HS-27A (cell line): Measurements from ENCODE around the gene MED31.
A peak's percentile ranks its signal among the peaks of the same experiment; 100 is the strongest.
"Not testable (repeated sequence)": the region's sequence is repeated elsewhere in the genome, so short reads cannot be mapped to it uniquely, and the experiment has no call there.

Experiments used
- DNase-seq: peaks from one replicate; pipeline ENCODE4 v3.0.0-alpha.2; 2012; ENCODE audit warnings: low read depth, missing footprints

Gene MED31

DNA sequence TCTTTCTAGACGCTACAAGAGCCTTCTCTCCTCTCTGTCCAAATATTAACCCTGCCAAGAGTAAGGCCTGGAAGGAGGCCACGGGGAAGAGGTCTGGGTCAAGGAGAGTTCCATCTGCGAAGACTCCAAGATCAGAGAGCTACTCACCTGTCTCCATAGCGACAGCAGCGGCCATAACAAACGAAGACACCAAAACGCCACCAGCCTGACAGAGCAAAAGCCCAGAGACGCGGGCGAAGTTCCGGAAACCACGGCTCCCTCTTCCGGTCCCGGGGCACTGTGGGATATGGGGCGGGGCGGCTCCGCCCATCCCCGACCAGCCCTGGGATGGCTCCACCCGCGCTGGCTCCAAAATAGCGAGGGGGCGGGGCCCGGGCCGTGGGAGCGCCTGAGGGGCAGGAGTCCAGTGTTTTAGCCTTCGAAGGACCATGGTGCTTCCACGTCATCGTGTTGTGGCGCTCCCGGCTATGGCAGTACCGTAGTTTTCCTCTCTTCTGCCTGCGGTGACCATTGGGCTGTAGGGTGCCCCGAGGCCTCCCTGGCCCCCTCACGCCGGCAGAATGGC, at the start of gene MED31, which contains the start of gene C17orf100:
MED31 (minus strand) TSS at position 252 of the 565 bp plus-strand sequence; CDS start at position 175, 77 bp downstream.
C17orf100 (plus strand) TSS at position 409 of the 565 bp plus-strand sequence; CDS start at position 561, 152 bp downstream.
- peak; percentile 72 for DNase-seq

DNA sequence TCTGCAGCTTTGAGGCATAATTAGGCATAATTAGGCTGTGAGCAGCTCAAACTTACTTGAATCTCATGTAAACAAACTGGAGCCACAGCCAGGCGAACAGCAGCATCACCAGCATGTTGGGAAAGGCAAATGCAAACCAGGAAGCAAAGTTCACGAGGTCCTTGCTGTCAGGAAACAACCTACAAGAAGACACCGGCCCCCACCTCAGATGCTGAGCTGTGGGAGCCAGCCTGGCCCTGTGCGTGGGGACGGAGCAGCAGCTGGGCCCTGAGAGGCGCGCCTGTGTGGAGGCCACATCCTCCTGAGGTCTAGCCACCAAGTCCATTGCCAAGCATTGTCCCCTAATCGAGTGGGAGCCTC, 49.5 kb upstream of the MED31 start:
- no peak for DNase-seq

DNA sequence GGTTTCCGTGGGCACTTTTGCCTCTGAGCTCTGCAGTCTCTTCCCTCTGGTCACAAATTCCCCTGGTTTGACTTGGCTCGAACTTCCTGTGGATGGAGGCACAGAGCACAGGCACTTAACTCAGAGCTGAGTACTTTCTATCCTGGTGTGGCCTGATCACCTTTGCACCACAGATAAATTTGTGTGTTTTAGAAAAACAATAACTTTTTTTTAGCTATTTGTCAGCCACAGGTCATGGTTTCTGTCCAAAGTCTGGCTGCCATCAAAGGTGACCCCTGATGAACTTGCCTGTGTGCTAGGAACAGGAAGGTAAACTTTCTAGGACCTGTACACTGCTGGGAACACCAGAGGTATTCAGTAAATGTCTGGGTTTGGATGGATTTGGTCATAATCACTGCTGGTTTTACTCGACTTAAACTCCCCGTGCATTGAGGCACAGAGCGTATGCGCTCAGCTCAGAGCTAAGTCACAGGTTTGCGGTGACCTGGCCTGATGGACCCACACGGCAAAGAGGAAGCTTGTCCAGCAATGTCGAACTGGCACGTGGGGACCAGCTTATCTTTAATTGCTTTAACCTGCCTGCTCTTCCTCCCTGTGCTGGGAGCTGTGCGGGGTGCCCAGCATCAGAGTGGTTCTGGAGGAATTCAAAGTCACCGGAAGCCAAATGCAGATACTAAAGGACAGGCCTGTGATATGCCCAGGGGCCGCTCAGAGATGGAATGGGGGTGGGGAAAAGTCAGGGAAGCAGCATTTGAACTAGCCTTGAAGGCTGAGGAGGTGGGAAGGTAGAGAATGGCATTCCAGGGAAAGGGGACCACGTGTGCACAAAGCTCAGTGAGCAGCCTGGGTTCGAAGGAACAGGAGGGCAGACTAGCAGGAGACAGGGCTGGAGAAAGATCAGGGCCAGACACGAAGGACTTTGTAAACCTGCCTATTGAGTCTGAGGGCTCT, 48.9 kb upstream of the MED31 start:
- DNase-seq, result no peak

DNA sequence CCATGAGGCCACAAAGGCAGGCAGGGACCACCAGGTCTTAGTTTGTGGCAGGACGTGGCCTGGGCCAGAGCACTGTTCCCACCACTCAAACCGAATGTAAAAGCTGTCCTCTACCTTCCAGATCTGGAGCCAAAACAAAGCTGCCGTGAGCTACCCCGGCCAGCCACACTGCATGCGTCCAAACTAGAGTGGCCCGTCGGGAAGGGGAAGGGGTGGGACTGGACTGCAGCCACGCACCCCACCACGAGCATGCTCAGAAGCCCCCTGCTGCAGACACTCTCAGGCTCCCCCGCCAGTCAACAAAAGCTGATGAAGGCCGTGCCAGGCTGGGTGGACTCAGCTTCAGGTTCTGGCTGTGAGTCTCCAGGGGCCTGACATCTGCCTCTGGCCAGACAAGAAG, 46.6 kb upstream of the MED31 start:
- DNase-seq, result no peak

DNA sequence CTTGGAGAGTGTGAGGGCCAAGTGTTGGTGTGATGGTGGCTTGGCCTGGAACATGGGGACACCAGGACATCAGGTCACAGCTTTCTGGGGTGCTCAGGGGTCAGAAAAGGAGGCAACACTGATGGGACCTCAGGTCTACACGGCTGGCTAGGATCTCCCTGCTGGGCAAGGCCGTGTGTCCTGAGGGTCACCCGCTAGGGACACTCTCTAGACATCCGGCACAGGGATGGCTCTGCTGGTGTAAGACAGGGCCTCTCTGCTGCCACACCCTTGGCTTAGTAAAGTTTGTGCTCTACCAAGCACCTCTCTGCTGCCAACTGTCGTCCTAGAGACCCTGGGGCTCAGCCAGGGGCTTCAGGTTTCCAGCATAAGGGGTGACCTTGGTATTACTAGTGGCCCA, 45.5 kb upstream of the MED31 start:
- DNase-seq, result no peak

DNA sequence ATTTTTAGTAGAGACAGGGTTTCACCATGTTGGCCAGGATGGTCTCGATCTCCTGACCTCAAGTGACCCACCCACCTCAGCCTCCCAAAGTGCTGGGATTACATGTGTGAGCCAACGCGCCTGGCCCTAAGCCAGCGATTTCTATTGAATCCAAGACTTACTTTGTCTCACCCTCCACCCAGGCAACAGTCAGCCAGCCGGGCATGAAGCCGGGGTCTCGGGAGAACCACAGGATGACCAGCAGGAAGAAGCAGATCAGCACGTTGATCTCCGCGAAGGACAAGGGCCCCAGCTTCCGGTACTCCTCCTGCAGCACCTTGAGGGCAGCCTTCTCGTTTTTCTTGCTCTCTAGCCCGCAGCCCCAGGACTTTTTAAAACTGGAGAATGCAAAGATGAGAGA, 44.2 kb upstream of the MED31 start:
- no peak for DNase-seq

DNA sequence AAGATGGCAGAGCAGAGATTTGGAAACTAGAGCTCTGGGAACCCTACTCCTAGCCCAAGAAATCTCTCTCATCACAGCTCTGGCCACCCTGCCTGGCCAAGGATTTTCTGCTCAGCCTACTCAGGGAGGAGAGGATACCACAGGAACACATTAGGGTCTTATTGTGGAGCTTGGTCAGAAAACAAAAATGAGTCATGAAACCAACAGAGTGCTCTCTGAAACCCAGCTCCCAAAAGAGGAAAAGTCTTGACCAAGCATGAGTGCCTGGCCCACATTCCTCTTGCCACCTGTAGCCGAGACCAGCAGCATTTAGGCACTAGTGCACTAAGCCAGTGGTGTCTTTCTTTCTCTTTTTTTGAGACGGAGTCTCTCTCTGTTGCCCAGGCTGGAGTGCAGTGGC, 43.6 kb upstream of the MED31 start:
- no peak for DNase-seq

DNA sequence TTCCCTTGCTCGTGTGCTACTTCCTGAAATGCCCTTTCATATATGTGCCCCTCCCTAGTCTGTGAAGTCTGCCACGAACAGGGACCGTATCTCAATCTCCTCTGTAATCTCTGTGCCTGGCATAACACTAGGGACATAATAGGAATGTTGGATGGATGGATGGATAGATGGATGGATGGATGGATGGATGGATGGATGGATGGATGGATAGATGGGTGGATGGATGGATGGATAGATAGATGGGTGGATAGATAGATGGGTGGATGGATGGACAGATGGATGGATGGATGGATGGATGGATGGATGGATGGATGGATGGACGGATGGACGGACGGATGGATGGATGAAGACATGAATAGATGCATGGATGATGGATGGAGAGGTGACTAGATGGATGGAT, 40.6 kb upstream of the MED31 start:
- not testable (repeated sequence) for DNase-seq

DNA sequence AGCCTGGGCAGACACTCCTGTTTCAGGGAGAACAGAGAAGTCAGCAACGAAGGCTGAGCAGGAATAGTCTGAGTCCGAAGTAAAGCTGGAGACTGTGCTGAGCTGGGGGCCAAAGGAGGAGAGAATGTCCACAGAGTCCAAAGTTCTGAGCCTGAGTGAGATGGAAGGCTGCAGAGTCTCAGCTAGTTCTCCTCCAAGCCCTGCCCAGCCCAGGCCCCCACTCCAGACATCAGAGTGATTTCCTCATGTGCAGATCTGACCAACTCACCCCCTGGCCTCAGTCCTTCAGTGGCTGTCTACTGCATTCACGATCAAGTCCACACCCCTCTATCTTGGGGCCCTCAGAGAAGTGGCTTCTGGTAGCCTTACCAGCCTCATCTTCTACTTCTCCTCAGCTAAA, 40.1 kb upstream of the MED31 start:
- no peak for DNase-seq

DNA sequence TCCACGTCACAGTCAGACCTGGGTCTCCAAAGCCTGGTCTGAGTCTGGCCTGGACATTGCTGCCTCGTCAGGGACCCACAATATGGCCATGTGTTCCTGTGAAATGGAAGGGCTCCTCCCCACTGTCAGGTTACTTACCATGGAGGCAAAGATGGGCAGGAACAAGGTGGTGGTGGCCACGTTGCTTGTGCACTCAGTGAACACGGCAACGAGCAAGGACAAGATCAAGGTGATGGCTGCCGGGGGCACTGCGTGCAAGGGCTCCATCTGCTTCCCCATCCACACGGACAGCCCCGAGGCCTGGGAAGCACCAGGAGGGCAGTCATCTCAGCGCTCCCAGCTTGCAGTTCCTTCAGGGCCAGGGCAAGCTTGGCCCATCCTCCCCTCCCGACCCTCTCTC, 39.2 kb upstream of the MED31 start:
- DNase-seq, result no peak

DNA sequence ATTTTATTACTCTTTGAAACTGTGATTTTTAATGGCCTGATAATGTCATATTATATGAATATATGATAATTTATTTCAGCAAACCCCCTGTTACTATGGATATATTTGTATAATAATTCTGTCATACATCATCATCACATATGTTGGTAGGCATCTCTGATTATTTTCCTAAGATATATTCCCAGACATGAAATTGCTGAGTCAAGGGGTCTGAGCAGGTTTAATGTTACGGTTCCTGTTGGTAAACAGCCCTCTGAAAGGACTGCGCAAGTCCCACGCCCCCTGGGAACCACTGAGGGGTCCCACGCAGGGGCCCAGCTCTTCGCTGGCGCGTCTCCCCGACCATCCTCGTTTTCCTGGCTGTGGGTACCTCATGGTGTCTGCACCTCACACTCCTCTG, 37.5 kb upstream of the MED31 start:
- DNase-seq, result no peak

DNA sequence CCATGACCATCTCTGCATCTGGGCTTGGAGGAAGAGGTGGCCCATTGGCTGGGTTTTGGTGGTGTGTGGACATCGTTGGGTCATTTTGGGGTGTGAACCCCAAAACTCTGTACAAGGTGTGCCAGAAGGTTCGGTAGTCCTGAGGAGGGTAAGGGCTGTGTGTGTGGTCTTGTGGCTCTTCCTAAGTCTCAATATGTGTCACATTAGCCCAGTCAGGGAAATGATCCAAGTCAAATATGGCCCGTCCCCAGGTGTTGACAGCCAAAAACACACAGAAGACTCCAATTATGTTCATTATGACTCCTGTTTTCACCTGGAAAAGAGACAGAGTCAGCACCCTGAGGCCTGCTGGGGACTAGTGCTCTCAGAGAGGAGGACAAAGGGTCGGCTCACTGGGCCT, 34.6 kb upstream of the MED31 start:
- no peak for DNase-seq

DNA sequence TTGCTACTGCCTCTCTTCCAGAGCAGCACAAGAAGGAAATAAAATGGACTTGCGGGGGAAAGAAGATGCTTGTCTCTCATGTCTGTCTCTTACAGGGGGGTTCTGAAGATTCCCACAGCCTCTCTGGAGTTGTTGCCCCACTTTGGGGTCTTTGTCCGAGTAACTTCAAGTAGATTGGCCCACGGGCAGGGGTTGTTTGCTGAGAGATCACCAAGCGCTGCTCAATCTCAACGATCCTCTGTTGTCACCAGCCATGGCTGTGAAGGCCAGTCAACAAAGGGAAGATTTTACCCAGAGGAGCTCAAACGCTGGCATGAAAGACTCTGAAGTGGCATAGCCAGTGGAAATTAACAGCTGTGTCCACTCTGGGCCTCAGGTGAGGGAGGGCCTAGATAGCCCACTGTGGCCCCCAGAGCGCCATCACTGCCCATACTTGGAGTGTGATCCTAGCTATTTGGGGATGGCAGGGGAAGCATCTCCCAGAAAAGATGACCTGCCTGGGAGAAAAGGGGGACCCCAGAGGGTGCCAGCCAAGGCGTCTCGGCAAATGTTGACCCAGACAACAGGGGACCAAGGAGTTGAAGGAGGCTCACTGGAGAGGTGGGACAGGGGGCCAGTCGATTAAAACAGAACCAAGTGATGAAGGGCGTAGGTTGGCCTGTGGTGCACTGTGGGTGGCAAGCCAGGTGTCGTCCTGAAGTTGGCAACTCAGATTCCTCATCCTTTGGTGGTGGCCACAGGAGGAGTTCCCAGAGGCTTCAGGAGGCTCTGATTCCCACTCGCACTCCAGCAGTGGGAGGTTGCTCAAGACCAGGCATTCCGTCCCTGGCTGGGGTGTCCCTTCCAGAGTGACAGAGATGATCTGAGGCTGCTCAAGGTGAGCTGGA, 33.7 kb upstream of the MED31 start:
- DNase-seq, result no peak

DNA sequence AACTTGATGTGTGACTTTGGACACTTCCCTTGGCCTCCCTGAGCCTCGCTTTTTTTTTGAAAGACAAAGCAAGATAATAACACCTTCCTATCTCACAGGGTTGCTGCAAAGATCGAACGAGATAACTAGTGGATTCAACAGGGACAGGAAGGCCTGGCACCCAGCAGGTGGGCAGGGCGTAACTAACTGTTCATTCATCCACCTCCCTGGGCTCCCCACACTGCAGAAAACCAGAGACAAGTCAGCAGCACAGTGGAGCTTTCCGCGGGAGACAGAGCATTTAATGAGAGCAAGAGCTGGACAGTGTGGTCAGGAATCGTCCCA, 33.0 kb upstream of the MED31 start:
- DNase-seq, result no peak

DNA sequence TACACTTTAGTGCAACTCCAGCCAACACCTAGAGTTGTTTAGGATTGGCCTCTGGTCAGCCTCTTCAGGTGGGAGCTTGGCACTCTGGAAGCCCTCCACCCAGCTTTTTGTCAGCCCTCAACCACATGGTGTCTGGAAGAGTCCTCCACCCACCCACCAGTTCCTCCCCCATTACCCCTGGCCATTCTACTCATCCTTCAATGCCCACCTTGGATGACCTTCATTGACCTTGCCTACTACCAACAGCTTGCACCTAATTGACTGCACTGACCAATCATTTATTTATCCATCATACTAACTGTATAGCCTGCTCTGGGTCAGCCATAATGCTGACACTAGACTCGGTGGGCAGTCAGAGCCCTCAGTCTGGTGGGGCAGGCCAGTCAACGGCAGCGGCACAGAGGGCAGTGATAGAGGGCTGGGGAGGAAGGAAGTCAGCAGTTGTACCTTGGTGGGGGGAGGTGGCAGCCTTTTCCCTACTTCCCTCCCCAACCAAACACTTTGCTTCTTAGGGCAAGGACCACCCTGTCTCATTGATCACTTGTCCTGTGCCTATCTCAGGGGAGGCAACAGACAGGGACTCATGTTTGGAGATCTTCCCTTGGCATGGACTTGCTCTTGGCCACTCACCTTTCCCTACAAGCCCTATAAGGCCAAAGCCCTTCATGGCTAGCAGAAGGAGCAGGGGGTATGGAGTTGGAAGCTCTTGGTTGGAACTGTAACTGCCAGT, 32.5 kb upstream of the MED31 start:
- DNase-seq, result no peak

DNA sequence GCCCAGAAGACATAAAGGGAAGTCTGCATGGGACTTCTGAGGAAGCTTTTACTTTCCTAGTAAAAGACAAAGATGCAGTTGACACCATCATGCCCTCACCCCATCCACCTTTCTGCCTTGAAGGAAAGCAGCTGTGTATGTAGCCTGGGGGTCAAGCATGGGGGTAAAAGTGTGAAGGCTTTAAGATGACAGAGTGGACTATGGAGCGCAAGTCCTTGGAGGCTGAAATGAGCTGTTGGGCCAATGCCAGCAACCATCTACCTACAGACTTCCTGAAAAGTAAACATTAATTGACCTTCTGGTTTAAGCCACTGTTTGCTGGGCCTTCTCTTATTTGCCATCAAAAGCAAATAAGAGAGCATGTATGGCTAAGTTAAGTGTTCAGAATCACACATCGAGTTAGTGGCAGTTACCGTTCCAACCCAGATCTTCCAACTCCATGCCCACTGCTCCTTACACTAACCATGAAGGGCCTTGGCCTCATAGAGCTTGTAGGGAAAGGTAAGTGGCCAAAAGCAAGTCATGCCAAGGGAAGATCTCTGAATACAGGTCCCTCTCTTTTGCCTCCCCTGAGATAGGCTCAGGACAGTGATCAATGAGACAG, 31.8 kb upstream of the MED31 start:
- no peak for DNase-seq

DNA sequence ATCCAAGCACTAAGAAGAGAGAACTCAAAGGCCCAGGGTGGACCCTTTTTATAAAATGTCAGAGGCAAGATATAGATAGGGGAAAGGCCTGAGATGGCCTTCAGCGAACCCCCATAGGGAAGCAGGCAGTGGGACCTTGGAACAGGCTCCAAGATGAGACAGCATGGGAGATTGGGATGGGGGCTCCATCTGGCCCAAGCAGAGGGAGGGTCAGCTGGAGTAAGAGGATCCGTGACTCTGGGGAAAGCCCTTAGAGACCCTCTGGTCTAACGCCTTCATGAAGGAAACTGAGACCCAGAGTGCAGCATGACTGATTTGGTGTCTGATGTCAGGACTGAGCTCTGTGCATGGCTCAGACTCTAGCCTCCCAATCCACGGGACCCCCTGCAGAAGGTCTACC, 30.9 kb upstream of the MED31 start:
- no peak for DNase-seq

DNA sequence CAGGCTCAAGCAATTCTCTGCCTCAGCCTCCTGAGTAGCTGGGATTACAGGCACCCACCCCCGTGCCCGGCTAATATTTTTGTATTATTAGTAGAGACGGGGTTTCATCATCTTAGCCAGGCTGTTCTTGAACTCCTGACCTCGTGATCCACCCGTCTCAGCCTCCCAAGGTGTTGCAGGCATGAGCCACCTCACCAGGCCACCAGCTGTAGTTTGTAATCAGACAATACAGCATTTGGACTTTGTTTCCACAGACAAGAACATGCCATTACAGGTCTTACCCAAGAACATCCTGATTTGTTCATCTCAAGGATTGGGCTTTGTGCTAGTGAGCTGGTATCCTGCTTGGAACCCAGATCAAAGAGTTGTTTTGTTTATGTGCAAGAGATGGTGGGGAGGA, 30.3 kb upstream of the MED31 start:
- DNase-seq, result no peak

DNA sequence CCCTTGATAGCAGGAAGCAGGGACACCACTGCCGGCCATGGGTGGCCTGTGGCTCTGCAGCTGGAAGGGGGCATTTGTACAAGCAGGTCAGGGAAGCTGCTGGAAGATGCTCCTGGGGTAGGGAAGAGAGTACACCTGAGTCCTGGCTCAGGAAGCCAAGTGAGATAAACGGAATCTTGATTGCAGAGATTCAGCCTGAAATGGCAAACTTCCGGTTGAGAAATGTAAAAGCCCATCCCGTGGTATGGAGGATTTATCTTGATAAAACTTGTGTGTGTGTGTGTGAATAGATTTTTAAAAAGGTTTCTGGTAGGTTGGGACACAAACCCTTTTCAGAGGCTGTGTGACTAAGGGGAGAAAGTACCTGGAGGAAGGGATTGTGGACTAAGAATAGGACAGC, 29.8 kb upstream of the MED31 start:
- no peak for DNase-seq

DNA sequence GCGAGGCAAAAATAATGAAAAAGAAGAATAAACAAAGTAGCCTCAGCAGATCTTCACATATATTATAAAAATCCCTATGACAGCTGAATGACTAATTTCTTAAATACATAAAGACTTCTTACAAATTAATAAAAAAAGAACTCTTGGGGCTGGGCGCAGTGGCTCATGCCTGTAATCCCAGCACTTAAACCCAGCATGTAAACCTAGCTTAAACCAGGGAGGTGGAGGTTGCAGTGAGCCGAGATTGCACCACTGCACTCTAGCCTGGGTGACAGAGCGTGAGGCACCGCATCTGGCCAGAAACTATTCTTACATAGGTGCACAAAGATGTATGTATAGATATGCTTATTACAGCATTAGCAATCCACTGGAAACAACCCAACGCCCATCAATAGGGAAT, 27.8 kb upstream of the MED31 start:
- DNase-seq, result no peak

DNA sequence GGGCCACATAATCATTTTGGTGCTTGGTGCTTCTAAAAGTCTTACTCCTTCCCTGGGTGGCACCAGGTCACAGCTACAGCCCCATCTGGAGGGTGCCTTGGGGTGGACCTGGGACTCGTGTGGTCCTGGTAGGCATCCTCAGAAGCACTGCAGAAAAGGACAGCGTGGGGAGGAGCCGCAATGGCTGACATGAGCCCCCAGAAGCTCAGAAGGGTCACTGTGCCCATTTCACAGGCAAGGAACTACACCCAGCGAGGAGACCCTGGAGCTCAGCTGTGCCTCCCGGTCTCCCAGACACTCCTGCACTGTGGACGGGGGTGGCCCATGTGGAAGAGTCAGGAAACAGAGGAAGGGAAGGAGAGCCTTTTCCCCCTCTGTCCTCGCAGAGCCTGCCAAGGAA, 26.5 kb upstream of the MED31 start:
- DNase-seq, result no peak
